PFSK-1 (cell line): ENCODE measurements around the gene MTG2.

Experiments
- FOXP2 ChIP-seq: optimal IDR thresholded peaks from 2 replicates; pipeline ENCODE3; 2011; ENCODE audit warnings: borderline replicate concordance, control low read depth, inconsistent platforms; ENCODE audit not compliant: insufficient read depth; ENCODE audit errors: extremely low read length, extremely low read depth
- POLR2AphosphoS5 ChIP-seq: IDR thresholded peaks from 2 replicates; pipeline ENCODE4 v1.6.1; 2012; ENCODE audit warnings: low read depth, mild to moderate bottlenecking, control low read depth, low read length, moderate library complexity
- SIN3A ChIP-seq: IDR thresholded peaks from 2 replicates; pipeline ENCODE4 v1.6.1; 2012; ENCODE audit warnings: mild to moderate bottlenecking, low read length, moderate library complexity, borderline replicate concordance; ENCODE audit not compliant: insufficient read depth
- TAF1 ChIP-seq: IDR thresholded peaks from 2 replicates; pipeline ENCODE4 v1.6.1; 2012; ENCODE audit warnings: low read length, control low read depth, borderline replicate concordance; ENCODE audit not compliant: insufficient read depth
- TF ChIP-seq, protein P1 (sequence below), 2 experiments: IDR thresholded peaks; 2 replicates each; pipeline versions ENCODE4 v1.6.1 to v1.8.0; 2011 to 2012; ENCODE audit warnings: low read depth in 2 of 2, low read length in 2 of 2, control low read depth in 1 of 2, inconsistent platforms in 1 of 2, mild to moderate bottlenecking in 1 of 2, moderate library complexity in 1 of 2; ENCODE audit not compliant: insufficient read depth in 1 of 2

Gene MTG2

DNA sequence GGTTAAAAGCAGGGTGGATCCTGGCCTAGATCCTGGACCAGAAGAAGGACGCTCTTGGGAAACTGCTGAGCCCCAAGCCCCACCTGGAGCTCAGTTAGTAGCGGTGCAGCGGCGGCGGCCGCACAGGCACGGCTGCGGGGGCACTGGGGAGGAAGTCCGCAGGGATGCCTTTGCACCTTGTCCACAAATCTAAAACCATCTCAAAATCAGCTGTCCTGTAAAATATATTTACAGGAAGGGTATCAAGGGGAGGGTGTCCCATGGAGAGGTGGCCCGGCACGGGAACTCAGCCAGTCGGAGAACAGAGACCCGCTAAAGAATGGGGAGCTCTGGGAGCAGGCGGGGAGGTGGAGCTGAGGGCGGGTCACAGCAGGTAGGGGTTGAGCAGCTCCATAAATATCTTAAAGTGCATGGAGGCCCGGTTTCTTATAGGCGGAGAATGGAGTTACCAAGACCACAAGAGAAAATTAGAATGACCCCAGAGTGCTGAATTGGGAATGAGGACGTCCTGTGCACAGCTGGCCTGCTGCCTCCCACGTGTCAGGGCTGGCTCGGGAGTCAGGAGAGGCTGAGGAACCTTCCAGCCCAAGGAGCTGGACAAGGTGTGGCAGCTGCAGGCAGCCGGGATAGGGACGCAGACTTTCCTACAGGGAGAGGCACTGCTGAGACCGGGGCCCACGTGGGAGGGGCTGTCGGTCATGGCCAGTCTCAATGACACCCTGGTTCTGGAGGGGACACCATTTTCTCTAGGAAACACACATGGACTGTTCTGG lies 8.0 kb downstream of the MTG2 start:
- TF ChIP-seq FOXP2: no peak
- TF ChIP-seq, protein P1, sequence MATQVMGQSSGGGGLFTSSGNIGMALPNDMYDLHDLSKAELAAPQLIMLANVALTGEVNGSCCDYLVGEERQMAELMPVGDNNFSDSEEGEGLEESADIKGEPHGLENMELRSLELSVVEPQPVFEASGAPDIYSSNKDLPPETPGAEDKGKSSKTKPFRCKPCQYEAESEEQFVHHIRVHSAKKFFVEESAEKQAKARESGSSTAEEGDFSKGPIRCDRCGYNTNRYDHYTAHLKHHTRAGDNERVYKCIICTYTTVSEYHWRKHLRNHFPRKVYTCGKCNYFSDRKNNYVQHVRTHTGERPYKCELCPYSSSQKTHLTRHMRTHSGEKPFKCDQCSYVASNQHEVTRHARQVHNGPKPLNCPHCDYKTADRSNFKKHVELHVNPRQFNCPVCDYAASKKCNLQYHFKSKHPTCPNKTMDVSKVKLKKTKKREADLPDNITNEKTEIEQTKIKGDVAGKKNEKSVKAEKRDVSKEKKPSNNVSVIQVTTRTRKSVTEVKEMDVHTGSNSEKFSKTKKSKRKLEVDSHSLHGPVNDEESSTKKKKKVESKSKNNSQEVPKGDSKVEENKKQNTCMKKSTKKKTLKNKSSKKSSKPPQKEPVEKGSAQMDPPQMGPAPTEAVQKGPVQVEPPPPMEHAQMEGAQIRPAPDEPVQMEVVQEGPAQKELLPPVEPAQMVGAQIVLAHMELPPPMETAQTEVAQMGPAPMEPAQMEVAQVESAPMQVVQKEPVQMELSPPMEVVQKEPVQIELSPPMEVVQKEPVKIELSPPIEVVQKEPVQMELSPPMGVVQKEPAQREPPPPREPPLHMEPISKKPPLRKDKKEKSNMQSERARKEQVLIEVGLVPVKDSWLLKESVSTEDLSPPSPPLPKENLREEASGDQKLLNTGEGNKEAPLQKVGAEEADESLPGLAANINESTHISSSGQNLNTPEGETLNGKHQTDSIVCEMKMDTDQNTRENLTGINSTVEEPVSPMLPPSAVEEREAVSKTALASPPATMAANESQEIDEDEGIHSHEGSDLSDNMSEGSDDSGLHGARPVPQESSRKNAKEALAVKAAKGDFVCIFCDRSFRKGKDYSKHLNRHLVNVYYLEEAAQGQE (IDR thresholded peaks at IDR 0.05; ENCODE audit: insufficient read depth in 1 of 2, low read depth in 2 of 2, low read length in 2 of 2): no peak
- TF ChIP-seq SIN3A: no peak
- TF ChIP-seq POLR2AphosphoS5: no peak
- no peak for TF ChIP-seq TAF1

DNA sequence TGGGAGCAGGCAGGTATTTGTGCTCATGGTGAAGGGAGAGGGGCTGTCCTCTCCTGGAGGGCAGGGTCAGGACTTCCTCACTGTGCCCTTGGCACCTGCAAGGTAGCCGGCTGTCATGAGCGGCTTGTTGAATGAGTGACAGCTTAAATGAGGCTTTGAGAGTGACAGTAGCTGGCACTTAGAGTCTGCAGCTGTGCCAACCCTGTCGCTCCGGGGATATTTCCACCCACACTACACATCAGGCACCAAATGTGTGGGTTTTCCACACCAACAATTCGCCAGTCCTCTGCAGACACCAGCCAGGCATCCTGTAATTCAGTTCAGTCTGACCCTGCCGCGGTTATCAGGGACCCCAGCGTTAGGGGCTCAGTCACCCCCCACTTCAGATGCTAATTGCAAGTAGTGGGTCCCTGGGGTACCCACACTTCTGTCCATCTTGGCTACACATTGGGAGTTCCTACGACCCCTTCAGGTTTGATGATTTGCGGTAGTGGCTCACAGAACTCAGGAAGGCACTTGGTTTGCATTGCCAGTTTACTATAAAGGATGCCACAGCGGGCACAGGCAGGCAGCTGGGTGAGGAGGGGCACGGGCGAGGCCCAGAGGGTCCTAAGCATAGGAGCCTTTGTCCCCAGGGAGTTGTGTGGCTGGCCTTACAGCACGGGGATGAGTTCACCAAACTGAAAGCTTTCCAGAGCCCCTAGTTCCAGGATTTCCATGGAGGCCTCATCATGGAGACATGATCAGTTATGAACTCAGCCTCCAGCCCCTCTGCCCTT lies 9.1 kb downstream of the MTG2 start:
- no peak for TF ChIP-seq TAF1
- TF ChIP-seq POLR2AphosphoS5: no peak
- TF ChIP-seq FOXP2: no peak
- no peak for TF ChIP-seq SIN3A
- TF ChIP-seq, protein P1 (IDR thresholded peaks at IDR 0.05; ENCODE audit: insufficient read depth in 1 of 2, low read depth in 2 of 2, low read length in 2 of 2): no peak

DNA sequence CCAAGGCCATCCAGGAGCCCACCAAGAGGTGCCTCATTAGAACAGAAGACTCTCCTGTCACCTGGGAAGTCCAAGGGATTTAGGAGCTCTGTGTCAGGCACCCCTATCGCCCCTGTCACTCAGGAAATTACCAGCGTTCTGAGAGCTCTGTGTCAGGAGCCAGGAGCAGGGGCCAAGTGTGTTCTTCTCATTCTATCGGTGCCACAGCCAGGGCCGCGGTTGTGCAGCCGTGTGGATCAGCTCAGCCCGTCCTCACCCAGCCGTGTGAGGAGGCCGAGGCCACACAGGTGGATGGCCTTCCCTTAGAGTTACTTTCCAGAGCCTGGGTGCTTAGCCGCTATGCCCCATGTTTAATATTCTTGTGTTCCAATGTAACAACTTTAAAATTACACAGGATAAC lies 9.8 kb downstream of the MTG2 start:
- TF ChIP-seq, protein P1 (IDR thresholded peaks at IDR 0.05; ENCODE audit: insufficient read depth in 1 of 2, low read depth in 2 of 2, low read length in 2 of 2): no peak
- TF ChIP-seq POLR2AphosphoS5: no peak
- TF ChIP-seq FOXP2: no peak
- no peak for TF ChIP-seq SIN3A
- no peak for TF ChIP-seq TAF1

DNA sequence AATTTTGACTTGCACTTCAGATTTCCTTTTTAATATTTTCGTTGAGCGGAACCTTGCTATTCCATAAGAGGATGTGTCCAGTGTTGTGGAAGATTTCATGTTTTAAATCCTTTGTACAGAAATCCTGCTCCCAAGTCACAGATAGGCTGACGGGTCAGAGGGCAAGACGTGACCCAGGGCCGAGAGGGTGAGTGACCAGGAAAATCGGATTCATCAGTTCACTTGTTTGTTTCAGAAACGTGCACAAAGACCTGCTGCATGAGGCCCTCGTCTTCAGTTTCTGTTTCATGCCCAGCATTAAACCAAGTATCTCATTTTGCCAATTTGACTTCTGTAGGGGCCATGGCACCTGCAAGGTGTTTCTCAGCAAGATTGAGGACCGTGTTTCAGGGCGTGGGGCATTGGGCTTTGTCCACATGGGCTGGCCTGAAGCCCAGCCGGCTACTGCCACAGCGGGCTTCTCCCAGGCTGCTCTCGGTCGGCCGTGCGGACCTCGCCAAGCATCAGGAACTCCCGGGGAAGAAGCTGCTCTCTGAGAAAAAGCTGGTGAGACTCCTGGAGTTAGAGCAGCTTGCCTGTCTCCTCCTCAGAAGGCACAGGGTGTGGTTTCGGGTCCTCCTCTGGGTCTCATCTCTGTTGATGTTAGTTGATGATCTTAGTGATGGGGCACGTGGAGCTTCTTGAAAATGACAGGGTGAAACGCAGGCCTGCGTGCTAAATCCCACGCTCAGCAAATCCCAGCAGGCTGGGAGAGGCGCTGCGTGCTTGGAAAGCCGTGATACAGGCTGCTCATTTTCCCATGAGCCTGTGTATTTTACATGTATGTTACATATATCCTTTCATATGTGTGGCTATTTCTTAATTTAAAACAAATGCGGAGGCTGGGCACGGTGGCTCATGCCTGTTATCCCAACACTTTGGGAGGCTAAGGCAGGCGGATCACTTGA lies 10.5 kb downstream of the MTG2 start:
- no peak for TF ChIP-seq POLR2AphosphoS5
- TF ChIP-seq TAF1: no peak
- TF ChIP-seq, protein P1 (IDR thresholded peaks at IDR 0.05; ENCODE audit: insufficient read depth in 1 of 2, low read depth in 2 of 2, low read length in 2 of 2): no peak
- no peak for TF ChIP-seq FOXP2
- TF ChIP-seq SIN3A: no peak
